Neuron (in vitro differentiated cells): ENCODE measurements around the gene CROCC2.

Experiments used
- H2AFZ ChIP-seq: one replicate; pipeline ENCODE4 v1.6.1; 2013; ENCODE audit warnings: low read depth, mild to moderate bottlenecking, inconsistent platforms, low read length, moderate library complexity
- H3K27me3 ChIP-seq: one replicate; pipeline ENCODE4 v1.6.1; 2013; ENCODE audit warnings: low read length; ENCODE audit not compliant: insufficient read depth
- H3K36me3 ChIP-seq: one replicate; pipeline ENCODE4 v1.6.1; 2013; ENCODE audit warnings: low read length; ENCODE audit not compliant: insufficient read depth
- H3K4me1 ChIP-seq: one replicate; pipeline ENCODE4 v1.6.1; 2013; ENCODE audit warnings: low read length; ENCODE audit not compliant: insufficient read depth
- H3K4me3 ChIP-seq: 2 replicates; pipeline ENCODE4 v1.5.1; 2013; ENCODE audit warnings: mild to moderate bottlenecking, low read length, moderate library complexity
- H3K9me3 ChIP-seq: one replicate; pipeline ENCODE4 v1.6.1; 2013; ENCODE audit warnings: low read length

The CROCC2 gene

GRCh38 chr2:241011296-241011600, 105.1 kb downstream of the CROCC2 start:
- Histone ChIP-seq H3K9me3 (peaks cover 3% of the 10 kb centered on the region), H2AFZ (no peak overlapping the region), H3K27me3 (no peaks in the 10 kb centered on the region), H3K36me3 (no peaks in the 10 kb centered on the region), H3K4me1 (peaks cover 9% of the 10 kb centered on the region), H3K4me3 (no peak overlapping the region)

DNA sequence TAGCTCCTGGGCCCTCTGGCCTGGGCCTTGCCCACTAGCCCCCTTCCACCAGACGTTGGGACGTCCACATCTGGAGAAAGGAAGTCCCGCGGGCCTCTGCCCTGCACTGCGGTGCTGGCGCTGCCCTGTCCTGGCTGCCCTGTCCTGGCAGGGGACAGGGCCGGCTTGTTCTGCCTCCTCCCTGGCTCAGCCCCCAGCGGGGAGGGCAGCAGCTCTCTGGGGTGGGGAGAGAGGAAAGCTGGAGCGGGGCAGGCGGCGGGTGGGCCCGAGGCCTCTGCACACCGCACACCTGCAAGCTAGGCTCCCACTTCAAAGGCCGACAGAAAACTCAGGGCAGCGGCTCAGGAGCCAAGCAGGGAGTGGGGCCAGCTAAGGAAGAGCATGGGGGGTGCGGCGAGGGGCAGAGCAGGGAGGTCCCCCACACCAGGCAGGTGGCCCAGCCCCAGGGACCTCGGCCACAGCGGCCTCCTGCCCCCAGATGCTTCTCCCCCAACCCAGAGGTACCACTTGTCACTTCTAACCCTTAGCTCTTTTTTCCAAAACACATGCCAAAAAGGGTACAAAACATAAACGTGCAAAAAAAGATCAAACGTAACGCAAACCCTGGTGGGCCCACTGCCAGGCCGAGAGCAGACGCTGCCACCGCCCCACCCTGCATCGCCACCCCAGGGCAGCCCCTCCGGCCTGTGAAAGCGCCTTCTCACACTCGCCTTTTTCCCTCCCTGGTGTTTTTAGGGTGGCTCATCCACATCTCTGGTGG, 105.8 kb downstream of the CROCC2 start:
- Histone ChIP-seq H3K27me3 (no peaks in the 10 kb centered on the region), H3K36me3 (no peaks in the 10 kb centered on the region), H3K4me1 (peaks cover 9% of the 10 kb centered on the region), H3K4me3 (no peak overlapping the region), H2AFZ (no peak overlapping the region), H3K9me3 (no peaks in the 10 kb centered on the region)

GRCh38 chr2:241014224-241014623, 108.1 kb downstream of the CROCC2 start:
- no peaks in the 10 kb centered on the region for H3K36me3 ChIP-seq
- no peak overlapping the region for H3K4me3 ChIP-seq
- no peak overlapping the region for H2AFZ ChIP-seq
- H3K27me3 ChIP-seq: no peaks in the 10 kb centered on the region
- peaks cover 1% of the 10 kb centered on the region for H3K9me3 ChIP-seq
- H3K4me1 ChIP-seq: peaks cover 9% of the 10 kb centered on the region

DNA sequence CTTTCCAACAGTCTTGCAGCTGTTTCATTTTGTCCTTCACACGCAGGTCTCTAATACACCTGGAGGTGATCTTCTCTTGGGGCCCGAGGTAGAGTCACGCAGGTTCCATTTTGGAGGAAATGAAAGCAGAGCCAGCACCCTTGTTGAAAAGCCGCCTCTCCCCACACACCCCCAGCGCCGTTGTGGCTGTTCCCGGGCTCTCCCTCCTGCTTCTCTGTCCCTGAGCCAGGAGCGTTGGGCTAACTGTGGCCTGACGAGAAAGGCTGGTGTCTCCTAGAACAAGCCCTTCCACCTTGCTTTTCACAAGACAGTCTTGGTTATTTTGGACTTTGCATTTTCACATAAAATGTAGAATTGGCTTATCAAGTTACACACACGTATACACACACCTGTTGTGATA, 108.6 kb downstream of the CROCC2 start:
- H3K4me3 ChIP-seq: no peak overlapping the region
- peaks cover 3% of the 10 kb centered on the region for H3K9me3 ChIP-seq
- no peaks in the 10 kb centered on the region for H3K27me3 ChIP-seq
- H3K36me3 ChIP-seq: no peaks in the 10 kb centered on the region
- peaks cover 7% of the 10 kb centered on the region for H3K4me1 ChIP-seq
- no peak overlapping the region for H2AFZ ChIP-seq

GRCh38 chr2:241015439-241015838, 109.3 kb downstream of the CROCC2 start:
- Histone ChIP-seq H3K4me3 (no peak overlapping the region), H2AFZ (no peak overlapping the region), H3K36me3 (no peaks in the 10 kb centered on the region), H3K9me3 (peaks cover 3% of the 10 kb centered on the region), H3K4me1 (peaks cover under 1% of the 10 kb centered on the region), H3K27me3 (no peaks in the 10 kb centered on the region)

- Histone ChIP-seq H3K4me1 (no peaks in the 10 kb centered on the region), H3K36me3 (no peaks in the 10 kb centered on the region), H3K4me3 (no peak overlapping the region), H2AFZ (no peak overlapping the region), H3K9me3 (peaks cover 4% of the 10 kb centered on the region), H3K27me3 (no peaks in the 10 kb centered on the region)
These were observed 111.2 kb downstream of the CROCC2 start for GRCh38 chr2:241017228-241017940.

GRCh38 chr2:241018051-241018891, 112.1 kb downstream of the CROCC2 start:
- Histone ChIP-seq H3K4me3 (no peak overlapping the region), H3K36me3 (no peaks in the 10 kb centered on the region), H2AFZ (no peak overlapping the region), H3K9me3 (peaks cover 4% of the 10 kb centered on the region), H3K4me1 (no peaks in the 10 kb centered on the region), H3K27me3 (no peaks in the 10 kb centered on the region)

DNA sequence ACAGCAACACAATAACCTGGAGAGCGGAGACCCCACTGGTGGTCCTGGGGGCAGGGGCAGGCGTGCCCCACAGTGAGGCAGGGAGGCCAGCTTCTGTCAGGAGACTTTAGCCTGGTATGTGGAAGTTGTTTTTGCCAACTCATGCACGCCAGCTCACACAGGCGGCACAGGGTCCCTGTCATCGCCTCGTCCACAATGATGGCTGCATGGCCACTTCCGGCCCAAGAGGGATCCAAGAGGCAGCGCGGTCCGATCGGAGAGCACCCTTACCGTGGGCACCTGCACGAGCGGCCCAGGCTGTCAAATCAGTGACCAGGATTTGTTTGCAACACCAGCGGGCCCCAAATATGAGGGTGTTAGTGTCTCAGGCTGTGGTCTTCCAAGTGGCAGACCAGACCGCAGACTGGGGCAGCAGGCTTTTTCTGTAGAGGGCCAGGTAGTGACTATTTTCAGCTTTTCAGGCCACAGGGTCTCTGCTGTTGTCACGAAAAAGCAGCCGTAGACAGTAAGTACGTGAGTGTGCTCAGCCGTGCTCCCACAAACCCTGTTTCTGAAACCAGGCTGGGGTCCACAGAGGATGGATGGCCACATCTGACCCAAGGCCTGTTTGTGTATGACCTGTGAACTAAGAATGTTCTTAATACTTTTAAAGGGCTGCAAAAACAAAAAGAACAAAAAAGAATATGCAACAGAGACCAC, 113.5 kb downstream of the CROCC2 start:
- no peak overlapping the region for H3K4me3 ChIP-seq
- no peaks in the 10 kb centered on the region for H3K27me3 ChIP-seq
- H3K9me3 ChIP-seq: peaks cover 4% of the 10 kb centered on the region
- H3K36me3 ChIP-seq: no peaks in the 10 kb centered on the region
- H3K4me1 ChIP-seq: no peaks in the 10 kb centered on the region
- H2AFZ ChIP-seq: no peak overlapping the region

- no peaks in the 10 kb centered on the region for H3K36me3 ChIP-seq
- no peak overlapping the region for H3K4me3 ChIP-seq
- H3K4me1 ChIP-seq: no peaks in the 10 kb centered on the region
- H3K27me3 ChIP-seq: no peaks in the 10 kb centered on the region
- H3K9me3 ChIP-seq: peaks cover 6% of the 10 kb centered on the region
- no peak overlapping the region for H2AFZ ChIP-seq
These were observed 114.1 kb downstream of the CROCC2 start for GRCh38 chr2:241020201-241020600.

DNA sequence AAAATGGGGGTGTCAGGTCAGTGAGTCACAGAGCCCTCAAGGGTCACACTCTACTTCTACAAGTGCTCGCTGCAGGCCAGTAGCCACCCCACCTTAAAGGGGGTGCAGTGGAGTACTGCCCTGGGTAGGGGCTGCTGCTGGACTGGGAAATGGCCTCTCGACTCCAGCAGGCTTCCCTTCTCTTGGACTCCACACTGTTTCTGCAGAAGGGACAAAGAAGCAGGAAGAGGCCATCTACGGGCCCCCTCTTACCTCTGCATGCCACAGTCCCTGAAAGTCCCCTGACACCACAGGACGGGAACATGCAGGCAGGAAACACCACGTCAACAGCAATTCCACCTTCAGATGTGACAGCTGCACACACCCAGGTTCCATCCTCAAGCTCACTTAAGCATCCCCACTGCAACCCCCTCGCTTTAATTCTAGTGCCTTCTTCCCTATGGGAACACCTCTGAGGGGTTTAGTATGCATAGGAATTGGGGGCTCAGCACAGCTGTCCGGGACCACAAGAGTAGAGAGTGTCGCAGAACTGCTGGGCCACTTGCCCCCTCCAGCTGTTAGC, 114.6 kb downstream of the CROCC2 start:
- H3K36me3 ChIP-seq: no peaks in the 10 kb centered on the region
- H3K4me1 ChIP-seq: no peaks in the 10 kb centered on the region
- H2AFZ ChIP-seq: no peak overlapping the region
- H3K4me3 ChIP-seq: no peak overlapping the region
- no peaks in the 10 kb centered on the region for H3K27me3 ChIP-seq
- H3K9me3 ChIP-seq: peaks cover 6% of the 10 kb centered on the region

- Histone ChIP-seq H3K4me3 (no peak overlapping the region), H3K9me3 (peaks cover 3% of the 10 kb centered on the region), H2AFZ (no peak overlapping the region), H3K4me1 (no peaks in the 10 kb centered on the region), H3K36me3 (no peaks in the 10 kb centered on the region), H3K27me3 (no peaks in the 10 kb centered on the region)
These were observed 119.5 kb downstream of the CROCC2 start for GRCh38 chr2:241025639-241026038.

DNA sequence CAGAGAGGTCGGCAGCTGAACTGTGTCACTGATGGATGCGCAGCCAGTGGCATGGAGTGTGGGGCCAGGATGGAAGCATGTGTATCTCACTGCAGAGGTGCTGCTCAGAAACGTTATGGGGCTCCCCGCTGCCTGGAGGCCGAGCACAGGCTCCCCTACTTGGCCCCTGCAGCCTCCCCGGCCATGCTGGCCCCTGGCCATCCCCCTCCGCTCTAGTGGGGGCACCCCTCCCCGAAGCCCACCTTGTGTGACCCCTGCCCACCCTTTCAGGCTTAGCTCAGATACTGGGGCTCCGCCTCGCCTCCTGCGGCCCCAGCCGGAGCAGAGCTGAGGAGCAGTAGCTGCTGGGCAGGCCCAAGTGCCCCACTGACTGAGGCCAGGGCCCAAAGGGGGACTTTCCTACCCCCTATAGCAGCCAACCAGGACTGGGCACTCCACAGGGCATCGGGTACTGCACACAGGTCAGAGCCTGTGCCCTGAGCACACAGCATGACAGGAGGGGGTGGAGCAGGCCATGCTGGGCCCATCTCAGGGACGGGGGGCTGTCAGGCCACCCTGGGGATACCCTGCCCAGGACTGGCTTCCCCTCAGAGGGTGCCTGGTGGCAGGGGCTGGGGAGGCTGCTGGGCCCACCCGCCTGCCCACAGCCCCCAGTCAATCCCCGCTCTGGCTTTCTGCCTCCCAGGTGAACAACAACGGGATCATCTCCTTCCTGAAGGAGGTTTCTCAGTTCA, 123.6 kb downstream of the CROCC2 start:
- H3K9me3 ChIP-seq: peaks cover 2% of the 10 kb centered on the region
- H3K4me1 ChIP-seq: no peaks in the 10 kb centered on the region
- no peak overlapping the region for H2AFZ ChIP-seq
- H3K36me3 ChIP-seq: no peaks in the 10 kb centered on the region
- no peak overlapping the region for H3K4me3 ChIP-seq
- H3K27me3 ChIP-seq: peaks cover 18% of the 10 kb centered on the region
